Measurements from ENCODE around the gene TAF1. TPM values are rescaled to one million over a fixed set of nuclear protein-coding genes. Genes with fewer than 3 reads are reported as not detected.
A peak's percentile ranks its signal among the peaks of the same experiment; 100 is the strongest.

Gene TAF1
- total RNA-seq, 1 donor from 2014 or later = 23.3 TPM

DNA sequence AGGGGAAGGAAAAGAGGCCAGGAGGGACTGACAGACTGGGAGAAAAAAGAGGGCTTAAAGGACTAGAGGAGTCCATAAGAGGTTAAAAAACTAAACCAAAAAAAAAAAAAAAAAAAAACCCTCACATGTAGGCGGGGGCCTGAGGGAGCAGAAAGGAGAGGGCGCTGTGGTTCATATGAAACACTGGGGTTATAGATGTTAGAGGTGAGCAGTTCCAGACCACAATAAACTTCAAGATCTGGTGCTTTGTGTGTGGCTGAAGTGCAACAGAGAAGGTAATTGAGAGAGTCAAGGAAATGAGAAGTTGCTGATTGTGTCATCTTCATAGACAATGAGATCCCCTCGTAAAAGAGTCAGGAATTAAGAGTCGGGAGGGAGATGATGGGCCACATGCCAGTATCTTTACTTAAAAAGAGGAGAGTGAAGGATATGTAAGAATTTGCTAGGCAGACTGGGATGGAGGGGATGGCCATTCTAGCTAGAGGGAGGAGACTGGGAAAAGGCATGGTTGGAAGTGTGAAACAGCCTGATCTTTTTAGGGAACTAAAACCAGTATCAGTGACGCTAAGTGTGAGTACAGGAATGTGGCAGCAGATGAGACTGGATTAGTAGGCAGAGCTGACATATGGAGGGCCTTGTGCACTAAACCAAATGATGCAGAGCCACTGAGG, 148.3 kb downstream of the TAF1 start:
- H3K4me1 Mint-ChIP-seq (ENCODE audit: low read depth, unreplicated experiment) = peaks cover 2% of the 10 kb centered on the region
- FAIRE-seq = peak; percentile 50
- H4K20me1 ChIP-seq (ENCODE audit: insufficient read depth, low read length) = no peaks in the 10 kb centered on the region
- H2AFZ ChIP-seq (ENCODE audit: low read depth, low read length) = no peak overlapping the region
- H3K4me3 ChIP-seq (ENCODE audit: insufficient read depth, low read depth, low read length) = no peak overlapping the region
- H3K27me3 Mint-ChIP-seq (ENCODE audit: low read depth, unreplicated experiment) = peaks cover 3% of the 10 kb centered on the region
- no peaks in the 10 kb centered on the region for H3K4me1 ChIP-seq (ENCODE audit: insufficient read depth, low read length)
- no peak for TF ChIP-seq EZH2 (IDR thresholded peaks at IDR 0.05; ENCODE audit: insufficient read depth, low read length)
- TF ChIP-seq, protein P1, sequence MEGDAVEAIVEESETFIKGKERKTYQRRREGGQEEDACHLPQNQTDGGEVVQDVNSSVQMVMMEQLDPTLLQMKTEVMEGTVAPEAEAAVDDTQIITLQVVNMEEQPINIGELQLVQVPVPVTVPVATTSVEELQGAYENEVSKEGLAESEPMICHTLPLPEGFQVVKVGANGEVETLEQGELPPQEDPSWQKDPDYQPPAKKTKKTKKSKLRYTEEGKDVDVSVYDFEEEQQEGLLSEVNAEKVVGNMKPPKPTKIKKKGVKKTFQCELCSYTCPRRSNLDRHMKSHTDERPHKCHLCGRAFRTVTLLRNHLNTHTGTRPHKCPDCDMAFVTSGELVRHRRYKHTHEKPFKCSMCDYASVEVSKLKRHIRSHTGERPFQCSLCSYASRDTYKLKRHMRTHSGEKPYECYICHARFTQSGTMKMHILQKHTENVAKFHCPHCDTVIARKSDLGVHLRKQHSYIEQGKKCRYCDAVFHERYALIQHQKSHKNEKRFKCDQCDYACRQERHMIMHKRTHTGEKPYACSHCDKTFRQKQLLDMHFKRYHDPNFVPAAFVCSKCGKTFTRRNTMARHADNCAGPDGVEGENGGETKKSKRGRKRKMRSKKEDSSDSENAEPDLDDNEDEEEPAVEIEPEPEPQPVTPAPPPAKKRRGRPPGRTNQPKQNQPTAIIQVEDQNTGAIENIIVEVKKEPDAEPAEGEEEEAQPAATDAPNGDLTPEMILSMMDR (IDR thresholded peaks at IDR 0.05; ENCODE audit: insufficient read depth, low read depth, low read length) = no peak
- no peak overlapping the region for H3K27ac Mint-ChIP-seq (ENCODE audit: unreplicated experiment)
- no peak overlapping the region for H3K4me2 ChIP-seq (ENCODE audit: low read length)
- no peaks in the 10 kb centered on the region for H3K36me3 Mint-ChIP-seq (ENCODE audit: low read depth, unreplicated experiment)
- no peak overlapping the region for H3K9ac ChIP-seq (ENCODE audit: low read length)
- no peaks in the 10 kb centered on the region for H3K27me3 ChIP-seq (ENCODE audit: insufficient read depth, low read length)
- no peak overlapping the region for H3K27ac ChIP-seq (ENCODE audit: low read depth, low read length)
- H3K36me3 ChIP-seq (ENCODE audit: insufficient read depth, low read length) = no peaks in the 10 kb centered on the region
- DNase-seq (ENCODE audit: low read depth) = no peak
- H3K9me3 ChIP-seq (ENCODE audit: insufficient read depth, low read depth, low read length) = no peaks in the 10 kb centered on the region
- H3K79me2 ChIP-seq (ENCODE audit: insufficient read depth, low read length) = no peaks in the 10 kb centered on the region
- H3K4me3 Mint-ChIP-seq (ENCODE audit: unreplicated experiment) = no peak overlapping the region
- peaks cover 5% of the 10 kb centered on the region for H3K9me3 Mint-ChIP-seq (ENCODE audit: unreplicated experiment)

DNA sequence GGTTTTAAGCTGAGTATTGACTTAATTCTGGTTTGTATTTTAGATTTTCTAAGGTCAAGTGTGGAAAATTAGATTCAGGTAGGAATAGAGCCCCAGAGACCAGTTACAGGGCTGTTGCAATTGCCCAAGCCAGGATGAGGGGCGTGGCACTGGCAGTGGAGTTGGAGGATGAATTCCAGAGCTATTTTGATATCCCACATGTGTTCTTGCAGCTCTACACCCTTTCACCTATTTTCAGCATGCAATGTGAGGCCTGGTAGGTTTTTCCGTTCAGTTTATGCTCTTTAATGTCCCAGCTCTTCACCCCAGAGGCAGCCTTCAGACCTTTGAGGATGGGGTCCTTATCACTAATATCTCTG, 148.9 kb downstream of the TAF1 start:
- peak; percentile 41 for FAIRE-seq
- Histone ChIP-seq H2AFZ (ENCODE audit: low read depth, low read length) (no peak overlapping the region), H3K27ac (ENCODE audit: low read depth, low read length) (no peak overlapping the region), H3K4me2 (ENCODE audit: low read length) (no peak overlapping the region), H3K4me1 (ENCODE audit: insufficient read depth, low read length) (no peaks in the 10 kb centered on the region), H3K79me2 (ENCODE audit: insufficient read depth, low read length) (no peaks in the 10 kb centered on the region), H3K4me3 (ENCODE audit: insufficient read depth, low read depth, low read length) (no peak overlapping the region), H3K9me3 (ENCODE audit: insufficient read depth, low read depth, low read length) (no peaks in the 10 kb centered on the region), H3K27me3 (ENCODE audit: insufficient read depth, low read length) (no peaks in the 10 kb centered on the region), H3K36me3 (ENCODE audit: insufficient read depth, low read length) (no peaks in the 10 kb centered on the region), H3K9ac (ENCODE audit: low read length) (no peak overlapping the region), H4K20me1 (ENCODE audit: insufficient read depth, low read length) (no peaks in the 10 kb centered on the region)
- H3K4me1 Mint-ChIP-seq (ENCODE audit: low read depth, unreplicated experiment) = peaks cover 2% of the 10 kb centered on the region
- no peak overlapping the region for H3K27ac Mint-ChIP-seq (ENCODE audit: unreplicated experiment)
- no peak overlapping the region for H3K4me3 Mint-ChIP-seq (ENCODE audit: unreplicated experiment)
- no peak for DNase-seq (ENCODE audit: low read depth)
- H3K9me3 Mint-ChIP-seq (ENCODE audit: unreplicated experiment) = peaks cover 5% of the 10 kb centered on the region
- H3K36me3 Mint-ChIP-seq (ENCODE audit: low read depth, unreplicated experiment) = no peaks in the 10 kb centered on the region
- TF ChIP-seq EZH2 (IDR thresholded peaks at IDR 0.05; ENCODE audit: insufficient read depth, low read length) = no peak
- TF ChIP-seq, protein P1 (IDR thresholded peaks at IDR 0.05; ENCODE audit: insufficient read depth, low read depth, low read length) = no peak
- H3K27me3 Mint-ChIP-seq (ENCODE audit: low read depth, unreplicated experiment) = peaks cover 3% of the 10 kb centered on the region

Other genes starting within 250 kb of the TAF1 start
- 33.8 and 34.3 TPM in 2 replicates for gene MED12, start 247.8 kb upstream of the TAF1 start, total RNA-seq
- gene NLGN3, start 221.5 kb upstream of the TAF1 start, total RNA-seq = 0.84 and 0.93 TPM in 2 replicates
- not detected in 2 replicates for gene GJB1, start 143.1 kb upstream of the TAF1 start, total RNA-seq
- gene ZMYM3, start 112.2 kb upstream of the TAF1 start, total RNA-seq = 48.0 and 51.2 TPM in 2 replicates
- 330 and 343 TPM in 2 replicates for gene NONO, start 82.7 kb upstream of the TAF1 start, total RNA-seq
- 2.0 and 3.2 TPM in 2 replicates for gene ITGB1BP2, start 64.6 kb upstream of the TAF1 start, total RNA-seq
- gene OGT, start 166.7 kb downstream of the TAF1 start, total RNA-seq = 139 and 140 TPM in 2 replicates
- 2.2 and 2.4 TPM in 2 replicates for gene GCNA, start 212.1 kb downstream of the TAF1 start, total RNA-seq